Keratinocyte (primary cell): ENCODE measurements around the gene APEH.
A peak's percentile ranks its signal among the peaks of the same experiment; 100 is the strongest.

ENCODE experiments used
- CTCF ChIP-seq, 3 experiments: IDR thresholded peaks in 1 of 3; conservative IDR thresholded peaks in 1 of 3; optimal IDR thresholded peaks in 1 of 3; 2 replicates in 2 of 3; 3 replicates in 1 of 3; pipeline versions ENCODE3 to v1.5.1; 2011; ENCODE audit warnings: low read length in 3 of 3, mild to moderate bottlenecking in 3 of 3, moderate library complexity in 2 of 3, control low read depth in 1 of 3, inconsistent platforms in 1 of 3; ENCODE audit not compliant: insufficient read depth in 2 of 3; ENCODE audit errors: extremely low read depth in 1 of 3
- EZH2 ChIP-seq: IDR thresholded peaks from one replicate; pipeline ENCODE4 v1.6.1; 2012; ENCODE audit warnings: inconsistent platforms, mild to moderate bottlenecking, low read length, moderate library complexity

DNA sequence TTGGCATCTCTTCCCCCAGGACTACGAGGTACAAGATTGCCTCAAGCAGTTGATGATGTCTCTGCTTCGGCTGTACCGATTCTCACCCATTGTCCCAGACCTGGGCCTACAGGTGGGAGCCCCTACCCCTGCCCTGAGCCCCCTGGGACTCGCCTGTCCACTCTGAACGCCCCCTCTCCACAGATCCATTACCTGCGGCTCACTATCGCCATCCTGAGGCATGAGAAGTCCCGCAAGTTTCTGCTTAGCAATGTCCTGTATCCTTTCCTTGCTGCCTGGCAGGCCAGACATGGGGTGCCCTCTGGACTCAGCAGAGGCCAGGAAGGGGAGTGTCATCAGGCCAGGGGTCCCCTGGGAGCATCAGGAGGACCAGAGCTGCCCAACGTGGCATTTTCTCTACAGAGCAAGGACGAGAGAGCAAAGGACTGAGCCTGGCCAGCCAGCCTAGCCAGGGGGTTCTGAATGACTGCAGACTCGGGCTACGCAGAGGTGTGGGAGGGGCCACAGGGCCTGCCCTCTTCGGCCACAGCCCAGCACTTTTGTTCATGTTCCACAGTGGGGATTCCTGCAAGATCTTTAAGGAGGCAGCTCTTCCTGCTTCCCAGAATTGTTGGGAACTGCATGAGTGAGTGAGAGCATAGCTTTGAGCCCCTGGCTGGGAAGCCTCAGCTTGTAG, 26.4 kb downstream of the APEH start:
- TF ChIP-seq CTCF (optimal IDR thresholded peaks at IDR 0.05 in 1 of 3, IDR thresholded peaks at IDR 0.05 in 1 of 3, conservative IDR thresholded peaks at IDR 0.05 in 1 of 3; ENCODE audit: extremely low read depth in 1 of 3, insufficient read depth in 2 of 3, low read length in 3 of 3) (peak in 1 of 3 experiments; percentile 11), EZH2 (no peak)
